Measurements from ENCODE around the gene PDCD7.
"Not testable (repeated sequence)": the region's sequence is repeated elsewhere in the genome, so short reads cannot be mapped to it uniquely, and the experiment has no call there.

The PDCD7 gene

DNA sequence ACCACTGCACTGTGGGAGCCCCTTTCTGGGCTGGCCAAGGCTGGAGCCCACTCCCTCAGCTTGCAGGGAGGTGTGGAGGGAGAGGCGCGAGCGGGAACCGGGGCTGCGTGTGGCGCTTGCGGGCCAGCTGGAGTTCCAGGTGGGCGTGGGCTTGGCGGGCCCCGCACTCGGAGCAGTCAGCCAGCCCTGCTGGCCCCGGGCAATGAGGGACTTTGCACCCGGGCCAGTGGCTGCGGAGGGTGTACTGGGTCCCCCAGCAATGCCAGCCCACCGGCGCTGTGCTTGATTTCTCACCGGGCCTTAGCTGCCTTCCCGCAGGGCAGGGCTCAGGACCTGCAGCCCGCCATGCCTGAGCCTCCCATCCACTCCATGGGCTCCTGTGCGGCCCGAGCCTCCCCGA, 58.7 kb downstream of the PDCD7 start:
- DNase-seq (ENCODE audit: low spot score), result not testable (repeated sequence)

GRCh38 chr15:65072617-65073016, 61.0 kb downstream of the PDCD7 start:
- DNase-seq (ENCODE audit: low spot score), result no peak

GRCh38 chr15:65072027-65072426, 61.6 kb downstream of the PDCD7 start:
- DNase-seq (ENCODE audit: low spot score), result no peak

GRCh38 chr15:65071381-65071811, 62.2 kb downstream of the PDCD7 start:
- no peak for DNase-seq (ENCODE audit: low spot score)

DNA sequence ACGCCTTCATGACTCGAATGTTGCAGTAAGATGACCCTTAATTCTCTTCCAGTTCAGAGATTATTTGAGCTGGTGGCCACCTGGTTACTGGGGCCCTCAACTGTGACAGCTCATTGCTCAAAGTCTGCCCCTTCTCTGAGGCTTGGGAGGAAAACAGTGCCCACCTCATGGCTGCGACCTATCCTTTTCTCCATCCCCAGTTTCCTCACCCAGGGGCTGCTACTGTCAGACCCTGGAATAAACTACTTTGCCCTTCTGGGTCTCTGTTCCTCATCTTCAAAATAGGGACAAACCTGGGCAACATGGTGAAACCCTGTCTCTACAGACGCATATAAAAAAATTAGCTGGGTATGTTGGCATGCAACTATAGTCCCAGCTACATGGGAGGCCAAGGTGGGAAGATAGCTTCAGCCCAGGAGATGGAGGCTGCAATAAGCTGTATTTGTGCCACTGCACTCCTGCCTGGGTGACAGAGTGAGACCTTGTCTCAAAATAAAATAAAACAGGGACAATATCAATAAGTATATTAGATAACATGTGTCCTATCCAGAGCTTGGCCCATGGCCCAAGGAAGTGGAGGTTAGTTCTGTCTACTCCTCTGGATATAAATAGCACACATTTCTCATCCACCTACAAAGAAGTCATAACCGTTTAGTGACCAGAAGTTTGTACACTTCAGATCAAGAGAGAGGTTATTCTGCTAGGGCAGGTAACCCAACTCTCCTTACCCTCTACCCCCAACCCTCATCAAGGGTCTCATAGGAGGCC, 63.6 kb downstream of the PDCD7 start:
- no peak for DNase-seq (ENCODE audit: low spot score)

- no peak for DNase-seq (ENCODE audit: low spot score)
These were observed 64.4 kb downstream of the PDCD7 start for GRCh38 chr15:65069179-65069578.

- DNase-seq (ENCODE audit: low spot score), result no peak
These were observed 65.2 kb downstream of the PDCD7 start for GRCh38 chr15:65068403-65068788.

GRCh38 chr15:65067645-65068402, 65.8 kb downstream of the PDCD7 start, which contains the start of gene RASL12:
Gene RASL12, minus strand, starts transcription at chr15:65067991. Its CDS starts 156 bp downstream, at chr15:65067835.
- no peak for DNase-seq (ENCODE audit: low spot score)

Measured in globus pallidus (tissue), 1 donor.